Measurements from ENCODE around the gene CSTB.

The CSTB gene

GRCh38 chr21:43727519-43728153 is 48.5 kb downstream of the CSTB start:
- FAIRE-seq = no peak

DNA sequence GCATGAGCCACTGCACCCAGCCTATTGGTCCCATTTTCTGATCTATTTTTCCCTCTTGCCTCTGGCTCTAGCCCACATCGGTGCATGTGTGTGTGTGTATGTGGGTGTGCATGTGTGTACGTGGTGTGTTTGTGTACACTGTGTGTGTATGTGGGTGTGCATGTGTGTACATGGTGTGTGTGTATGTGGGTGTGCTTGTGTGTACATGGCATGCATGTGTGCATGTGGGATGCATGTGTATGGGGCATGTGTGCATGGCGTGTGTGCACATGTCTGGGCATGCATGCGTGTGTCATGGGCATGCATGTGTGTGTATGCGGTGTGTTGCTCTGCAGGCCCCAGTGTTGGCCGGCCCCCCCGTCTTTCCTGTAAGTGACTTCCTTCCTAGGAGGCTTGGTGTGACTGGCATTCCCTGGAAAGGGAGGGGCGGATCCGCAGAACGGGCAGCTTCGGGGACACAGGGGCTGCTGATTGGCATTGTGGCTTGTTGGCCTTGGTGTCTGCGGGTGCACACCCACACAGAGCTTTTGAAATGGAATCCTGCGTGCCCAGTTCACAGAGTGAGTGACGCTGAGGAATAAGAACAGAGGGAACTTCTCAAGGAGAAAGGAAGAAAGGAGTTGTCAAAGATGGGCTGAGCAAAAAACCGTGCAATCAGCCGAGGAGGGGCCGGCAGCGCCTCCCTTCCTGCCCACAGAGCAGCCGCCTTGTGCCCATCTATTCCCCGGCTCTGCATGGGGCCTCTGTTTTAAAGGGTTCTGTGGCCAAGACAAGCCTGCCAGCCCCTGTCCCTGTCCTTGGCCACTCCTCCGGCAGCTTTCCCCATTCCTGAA is 49.2 kb downstream of the CSTB start:
- FAIRE-seq = no peak
